ENCODE results near the gene IDH3B.

IDH3B gene

DNA sequence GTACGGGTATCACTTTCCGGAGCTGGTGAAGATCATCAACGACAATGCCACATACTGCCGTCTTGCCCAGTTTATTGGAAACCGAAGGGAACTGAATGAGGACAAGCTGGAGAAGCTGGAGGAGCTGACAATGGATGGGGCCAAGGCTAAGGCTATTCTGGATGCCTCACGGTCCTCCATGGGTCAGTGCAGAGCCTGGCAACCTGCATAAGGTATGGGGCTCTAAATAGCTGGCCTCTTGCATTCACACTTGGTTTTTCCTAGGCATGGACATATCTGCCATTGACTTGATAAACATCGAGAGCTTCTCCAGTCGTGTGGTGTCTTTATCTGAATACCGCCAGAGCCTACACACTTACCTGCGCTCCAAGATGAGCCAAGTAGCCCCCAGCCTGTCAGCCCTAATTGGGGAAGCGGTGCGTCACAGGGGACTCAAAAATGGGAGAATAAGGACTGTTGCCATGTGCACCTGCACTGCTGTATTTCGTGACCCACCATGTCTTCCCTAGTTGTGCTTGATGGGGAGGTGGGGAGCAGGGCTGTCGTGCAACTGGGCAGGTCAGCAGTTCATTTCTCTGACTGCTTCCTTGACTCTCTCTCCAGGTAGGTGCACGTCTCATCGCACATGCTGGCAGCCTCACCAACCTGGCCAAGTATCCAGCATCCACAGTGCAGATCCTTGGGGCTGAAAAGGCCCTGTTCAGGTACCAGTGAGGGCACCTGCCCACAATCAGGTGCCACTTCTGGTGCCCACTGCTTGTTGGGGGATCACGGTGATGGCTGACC lies 8.5 kb downstream of the IDH3B start:
- no peak for DNase-seq

- no peak for DNase-seq
Observed at GRCh38 chr20:2654831-2655230, 9.2 kb downstream of the IDH3B start.

GRCh38 chr20:2654384-2654822 lies 9.6 kb downstream of the IDH3B start:
- DNase-seq: no peak

GRCh38 chr20:2653556-2654383 lies 10.2 kb downstream of the IDH3B start:
- no peak for DNase-seq

GRCh38 chr20:2652724-2653555 lies 11.1 kb downstream of the IDH3B start:
- DNase-seq: peak; percentile 30

DNA sequence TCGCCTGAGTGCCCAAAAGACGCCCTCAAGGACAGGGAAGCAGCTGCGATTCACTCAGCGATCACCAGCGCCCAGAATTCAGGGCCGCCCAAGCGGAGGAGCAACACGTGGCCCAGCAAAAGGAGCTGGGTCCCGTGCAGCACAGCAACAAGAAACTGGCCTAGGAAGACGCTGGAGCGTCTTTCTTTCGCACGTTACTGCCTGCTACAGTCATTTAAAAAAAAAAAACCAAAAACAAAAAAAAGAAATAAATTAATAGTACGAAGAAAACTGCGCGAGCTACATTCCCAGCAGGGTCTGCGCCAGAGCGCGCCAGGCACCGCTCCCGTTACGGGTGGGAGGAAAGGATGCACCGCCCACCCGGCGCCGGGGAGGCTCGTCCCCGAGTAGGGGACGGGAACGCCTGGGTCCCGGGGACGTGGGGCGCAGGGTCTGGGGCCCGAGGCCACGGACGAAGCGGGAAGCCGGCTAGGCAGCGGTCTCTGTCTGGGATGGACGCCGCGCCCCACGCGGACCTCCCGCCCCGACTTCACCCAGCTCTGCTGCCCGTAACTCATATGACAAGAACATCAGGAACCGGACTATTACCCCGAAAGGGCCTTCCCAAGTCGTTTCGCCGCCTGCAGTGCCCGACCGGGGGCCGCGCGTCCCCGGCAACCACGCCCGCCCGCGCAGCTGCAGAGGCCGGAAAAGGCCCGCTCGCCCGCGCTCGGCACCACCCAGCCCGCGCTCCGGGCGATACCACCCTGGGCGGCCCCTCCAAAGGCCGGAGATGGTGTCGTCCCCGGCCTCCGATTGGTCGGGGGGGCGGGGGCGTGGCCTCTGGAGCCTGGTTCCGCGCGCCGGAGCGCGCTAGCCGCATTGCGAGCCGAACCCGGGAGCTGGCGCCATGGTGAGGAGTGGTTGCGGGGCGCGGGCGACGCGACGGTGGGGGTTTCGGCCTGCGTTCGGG lies 12.0 kb downstream of the IDH3B start, which contains the start of gene NOP56:
Gene NOP56 (plus strand): TSS at position 861 of the 952 bp plus-strand sequence. CDS start 29 bp downstream, at position 890.
- DNase-seq: peak; percentile 95

DNA sequence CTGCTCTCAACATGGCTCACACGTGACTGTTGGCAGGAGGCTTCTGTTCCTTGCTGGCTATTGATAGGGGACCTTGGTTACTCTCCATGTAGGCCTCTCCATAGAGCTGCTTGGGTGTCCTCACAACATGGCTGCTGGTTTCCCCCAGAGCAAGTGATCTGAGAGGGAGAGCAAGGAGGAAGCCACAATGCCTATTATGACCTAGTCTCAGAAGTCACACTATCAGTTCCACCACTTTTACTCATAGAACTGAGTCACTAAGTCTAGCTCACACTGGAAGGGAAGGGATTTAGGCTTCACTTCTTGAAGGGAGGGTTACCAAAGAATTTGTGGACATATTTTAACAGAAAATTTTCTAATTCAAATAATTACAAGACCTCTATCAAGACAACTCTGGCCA lies 20.3 kb downstream of the IDH3B start:
- DNase-seq: no peak

DNA sequence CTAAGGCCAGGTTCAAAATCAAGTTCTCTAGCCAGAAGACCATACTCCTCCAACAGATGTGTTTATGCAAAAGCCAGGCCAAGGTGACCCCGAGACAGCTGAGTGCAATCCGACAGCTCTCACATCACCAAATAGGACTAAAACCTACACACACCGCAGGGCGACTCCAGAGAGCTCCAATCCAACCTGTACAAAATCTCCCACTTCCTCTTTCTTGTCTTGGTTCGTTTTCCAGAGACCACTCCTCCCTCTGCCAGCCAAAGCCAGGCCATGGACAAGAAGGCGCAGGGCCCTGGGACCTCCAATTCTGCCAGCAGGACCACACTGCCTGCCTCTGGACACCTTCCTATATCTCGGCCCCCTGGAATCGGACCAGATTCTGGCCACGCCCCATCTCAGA lies 23.1 kb downstream of the IDH3B start:
- no peak for DNase-seq

- no peak for DNase-seq
Observed at GRCh38 chr20:2640260-2640659, 23.8 kb downstream of the IDH3B start.

GRCh38 chr20:2637246-2637645 lies 26.8 kb downstream of the IDH3B start:
- DNase-seq: no peak

DNA sequence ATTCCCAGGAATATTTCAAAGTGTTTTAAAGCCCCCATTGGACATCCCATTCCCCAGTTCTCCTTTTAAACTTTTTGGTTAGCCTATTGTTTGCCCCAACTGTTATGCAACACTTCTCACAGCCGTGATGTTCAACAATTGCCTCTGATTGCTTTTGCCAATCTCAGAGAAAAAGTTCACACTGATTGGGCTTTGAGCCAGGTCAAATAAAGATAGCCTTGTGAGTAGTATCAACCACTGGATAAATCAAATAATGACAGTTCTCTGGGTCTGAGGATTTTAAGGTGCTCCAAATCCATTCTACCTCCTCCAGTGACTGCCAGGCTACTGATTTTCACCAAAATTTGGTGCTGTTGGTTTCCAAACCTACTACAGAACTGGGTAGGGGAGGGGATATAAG lies 30.6 kb downstream of the IDH3B start:
- no peak for DNase-seq

GRCh38 chr20:2631228-2631627 lies 32.8 kb downstream of the IDH3B start:
- no peak for DNase-seq

- no peak for DNase-seq
Observed at GRCh38 chr20:2626853-2627541, 37.0 kb downstream of the IDH3B start.

- DNase-seq: no peak
Observed at GRCh38 chr20:2625062-2625461, 39.0 kb downstream of the IDH3B start.

- no peak for DNase-seq
Observed at GRCh38 chr20:2624190-2624589, 39.8 kb downstream of the IDH3B start.

- no peak for DNase-seq
Observed at GRCh38 chr20:2619961-2620595, 43.9 kb downstream of the IDH3B start.

GRCh38 chr20:2619337-2619736 lies 44.7 kb downstream of the IDH3B start:
- no peak for DNase-seq

DNA sequence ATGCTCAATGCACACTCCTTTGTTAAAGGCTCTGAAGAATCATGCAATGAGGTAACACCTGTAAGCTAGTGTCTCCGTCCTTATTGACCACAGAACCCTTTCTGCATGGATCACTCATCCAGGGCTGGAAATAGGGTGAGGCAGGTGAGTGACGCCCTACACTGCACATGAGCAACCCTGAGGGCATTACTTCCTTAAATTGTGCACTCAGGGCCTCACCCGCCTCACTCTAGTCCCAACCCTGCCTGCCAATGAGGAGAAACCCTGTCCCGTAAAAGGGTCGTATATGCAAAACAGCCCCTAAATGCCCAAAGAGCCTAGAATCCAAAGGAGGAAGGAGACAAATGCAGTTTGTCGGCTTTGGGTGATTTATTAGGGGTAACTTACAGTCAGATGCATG lies 45.2 kb downstream of the IDH3B start:
- DNase-seq: no peak

GRCh38 chr20:2617099-2617714 lies 46.8 kb downstream of the IDH3B start:
- DNase-seq: no peak

- no peak for DNase-seq
Observed at GRCh38 chr20:2616634-2617033, 47.4 kb downstream of the IDH3B start.
